SK-N-SH (cell line): ENCODE measurements around the gene SPACA6. TPM values are rescaled to one million over a fixed set of nuclear protein-coding genes. Genes with fewer than 3 reads are reported as not detected.
A peak's percentile ranks its signal among the peaks of the same experiment; 100 is the strongest.

Experiments
- CTCF ChIA-PET: fragments of 300-600, 350-600 bp; formaldehyde crosslinking; extraction: SDS; loops from one replicate; lab custom pipeline; 2021; lab: Yijun Ruan, JAX
- POLR2A ChIA-PET: fragments of 350-600 bp; sonication (Branson Sonifier 250); formaldehyde crosslinking; extraction: SDS; loops from one replicate; lab custom pipeline; 2020; ENCODE audit warnings: antibody characterized with exemption, inconsistent platforms; lab: Yijun Ruan, JAX
- DNase-seq: peaks from one replicate; pipeline ENCODE4 v3.0.0; 2012
- H2AFZ ChIP-seq: fragments of 200-600 bp; sonication (generic); 2 replicates; pipeline ENCODE4 v1.8.1; 2016; ENCODE audit warnings: antibody characterized with exemption, mild to moderate bottlenecking, low read depth
- H3F3A ChIP-seq: fragments of 200-600 bp; sonication (generic); replicated peaks from 2 replicates; pipeline ENCODE3; 2016; ENCODE audit warnings: antibody characterized with exemption, mild to moderate bottlenecking; ENCODE audit not compliant: insufficient read depth
- H3K27ac ChIP-seq, 2 experiments: fragments of 200-500 bp in 1 of 2; fragments of 200-600 bp in 1 of 2; sonication (Bioruptor generic) in 1 of 2; sonication (generic), shearing (Covaris generic) in 1 of 2; 2 replicates each; pipeline versions ENCODE4 v1.5.1 to v1.6.1; 2014 to 2016; ENCODE audit warnings: low read depth in 2 of 2, inconsistent platforms in 1 of 2, low read length in 1 of 2, mild to moderate bottlenecking in 1 of 2, mixed read lengths in 1 of 2
- H3K27me3 ChIP-seq: fragments of 200-600 bp; sonication (generic), shearing (Covaris generic); 2 replicates; pipeline ENCODE4 v1.6.1; 2016; ENCODE audit warnings: mixed run types; ENCODE audit not compliant: insufficient read depth
- H3K36me3 ChIP-seq, 2 experiments: fragments of 200-500 bp in 1 of 2; fragments of 200-600 bp in 1 of 2; sonication (Bioruptor generic) in 1 of 2; sonication (generic) in 1 of 2; replicated peaks in 1 of 2; 2 replicates each; pipeline versions ENCODE3 to v1.5.1; 2014 to 2016; ENCODE audit warnings: low read length in 1 of 2, mild to moderate bottlenecking in 1 of 2; ENCODE audit not compliant: insufficient read depth in 2 of 2, control insufficient read depth in 1 of 2
- H3K4me1 ChIP-seq, 2 experiments: fragments of 200-500 bp in 1 of 2; fragments of 200-600 bp in 1 of 2; sonication (Bioruptor generic) in 1 of 2; sonication (generic), shearing (Covaris generic) in 1 of 2; 2 replicates each; pipeline versions ENCODE4 v1.5.1 to v1.6.1; 2014 to 2016; ENCODE audit warnings: low read depth in 1 of 2, low read length in 1 of 2, mixed run types in 1 of 2; ENCODE audit not compliant: insufficient read depth in 2 of 2, control insufficient read depth in 1 of 2
- H3K4me2 ChIP-seq: fragments of 200-600 bp; sonication (generic), shearing (Covaris generic); 2 replicates; pipeline ENCODE4 v1.6.1; 2017; ENCODE audit warnings: mixed run types
- H3K4me3 ChIP-seq, 2 experiments: fragments of 200-500 bp in 1 of 2; fragments of 200-600 bp in 1 of 2; sonication (Bioruptor generic) in 1 of 2; sonication (generic), shearing (Covaris generic) in 1 of 2; 2 replicates each; pipeline versions ENCODE4 v1.5.1 to v1.8.1; 2014 to 2016; ENCODE audit warnings: low read depth in 2 of 2, inconsistent platforms in 1 of 2, low read length in 1 of 2, mild to moderate bottlenecking in 1 of 2, mixed read lengths in 1 of 2, moderate library complexity in 1 of 2
- H3K79me2 ChIP-seq: fragments of 200-600 bp; sonication (generic); 2 replicates; pipeline ENCODE4 v1.8.1; 2017; ENCODE audit warnings: mild to moderate bottlenecking; ENCODE audit not compliant: insufficient read depth
- H3K9ac ChIP-seq: fragments of 200-600 bp; sonication (generic); 2 replicates; pipeline ENCODE4 v1.6.1; 2017; ENCODE audit warnings: mixed run types
- H3K9me2 ChIP-seq: fragments of 200-600 bp; sonication (generic); 2 replicates; pipeline ENCODE4 v1.6.1; 2017; ENCODE audit warnings: mixed run types
- H3K9me3 ChIP-seq: fragments of 200-600 bp; sonication (generic); 2 replicates; pipeline ENCODE4 v1.6.1; 2017; ENCODE audit warnings: mixed run types, mild to moderate bottlenecking, moderate library complexity
- H4K20me1 ChIP-seq: fragments of 200-600 bp; sonication (generic); 2 replicates; pipeline ENCODE4 v1.6.1; 2017; ENCODE audit warnings: mild to moderate bottlenecking, mixed run types; ENCODE audit not compliant: insufficient read depth
- ELF1 ChIP-seq: IDR thresholded peaks from 2 replicates; pipeline ENCODE4 v1.4.0; 2012
- EP300 ChIP-seq, 2 experiments: IDR thresholded peaks; 2 replicates each; pipeline versions ENCODE4 v1.4.0 to v1.6.1; 2012; ENCODE audit warnings: borderline replicate concordance in 1 of 2, low read depth in 1 of 2, low read length in 1 of 2
- FOSL2 ChIP-seq: IDR thresholded peaks from 2 replicates; pipeline ENCODE4 v1.4.0; 2012; ENCODE audit warnings: low read depth, mild to moderate bottlenecking, moderate library complexity, borderline replicate concordance
- GABPA ChIP-seq: IDR thresholded peaks from 2 replicates; pipeline ENCODE4 v1.4.0; 2012; ENCODE audit warnings: low read depth, mild to moderate bottlenecking
- GATA2 ChIP-seq: sonication (generic); formaldehyde crosslinking; IDR thresholded peaks from 2 replicates; pipeline ENCODE4 v1.5.0; 2020; ENCODE audit warnings: mild to moderate bottlenecking, missing genetic modification reagents
- IRF3 ChIP-seq: fragments of 150-350 bp; IDR thresholded peaks from 2 replicates; pipeline ENCODE4 v1.6.1; 2016; ENCODE audit warnings: mild to moderate bottlenecking, low read depth, low read length
- JUND ChIP-seq: IDR thresholded peaks from 2 replicates; pipeline ENCODE4 v1.4.0; 2012
- MEF2A ChIP-seq: IDR thresholded peaks from 2 replicates; pipeline ENCODE4 v1.4.0; 2012; ENCODE audit warnings: low read depth, borderline replicate concordance
- MXI1 ChIP-seq: IDR thresholded peaks from 2 replicates; pipeline ENCODE4 v1.6.1; 2012; ENCODE audit warnings: mild to moderate bottlenecking, low read depth, low read length, improper control_type of control experiment
- SMC3 ChIP-seq: IDR thresholded peaks from 2 replicates; pipeline ENCODE4 v1.6.1; 2012; ENCODE audit warnings: low read depth, low read length, improper control_type of control experiment
- TCF12 ChIP-seq: IDR thresholded peaks from 2 replicates; pipeline ENCODE4 v1.4.0; 2012
- USF1 ChIP-seq: IDR thresholded peaks from 2 replicates; pipeline ENCODE4 v1.4.0; 2012; ENCODE audit warnings: low read depth, borderline replicate concordance
- USF2 ChIP-seq: fragments of 150-350 bp; IDR thresholded peaks from 2 replicates; pipeline ENCODE4 v1.6.1; 2017; ENCODE audit warnings: antibody characterized with exemption, low read length, low read depth, borderline replicate concordance
- YY1 ChIP-seq: IDR thresholded peaks from 2 replicates; pipeline ENCODE4 v1.4.0; 2012; ENCODE audit warnings: low read depth, mild to moderate bottlenecking
- ZBTB33 ChIP-seq: IDR thresholded peaks from 2 replicates; pipeline ENCODE4 v1.4.0; 2012; ENCODE audit warnings: low read depth, borderline replicate concordance
- WGBS: methylation state at CpG from one replicate; pipeline ENCODE4 v1.1.6; 2017; ENCODE audit warnings: low lambda C conversion rate; 5-methylcytosine and 5-hydroxymethylcytosine counted together
- polyA plus RNA-seq, 3 experiments: library from polyadenylated mRNA; depleted of rRNA; stranded (reverse); fragments of >200 nt; gene quantifications; 2 replicates each; pipeline ENCODE4 v1.2.3, GENCODE V29; 2012

Gene SPACA6
- polyA plus RNA-seq, 1 of the 3 experiments (the other 2 are of a cell fraction), result 15.8 TPM

- TF ChIP-seq USF2, result no peak
- TF ChIP-seq GABPA, result 0 out of 2 replicates have a peak, but pooled peaks have one; percentile 6
- peak; percentile 17; the same call in 1 of the 2 replicates for TF ChIP-seq TCF12
- TF ChIP-seq MEF2A, result no peak
- peak; percentile 43; the same call in 1 of the 2 replicates for TF ChIP-seq ZBTB33
These were observed 2.6 kb upstream of the SPACA6 start (continued) for GRCh38 chr19:51690454-51691073.

GRCh38 chr19:51691074-51691583, 2.0 kb upstream of the SPACA6 start:
- H3K27me3 ChIP-seq, result no peaks in the 10 kb centered on the region
- 7% methylated on average over 9 of the region's 9 CpGs for WGBS
- peak overlapping the region; percentile 95 to 96 for H3K27ac ChIP-seq
- POLR2A ChIA-PET, result no interaction called here
- TF ChIP-seq YY1 (no peak), USF2 (no peak), EP300 (IDR thresholded peaks at IDR 0.05; ENCODE audit: borderline replicate concordance in 1 of 2, low read depth in 1 of 2, low read length in 1 of 2) (no peak), FOSL2 (no peak), SMC3 (no peak), MEF2A (no peak), GATA2 (CRISPR knock-in tag) (no peak), IRF3 (no peak), USF1 (no peak), JUND (no peak), MXI1 (no peak), ELF1 (no peak), TCF12 (no peak)
- no peaks in the 10 kb centered on the region for H3K9me3 ChIP-seq
- peak overlapping the region; percentile 71 to 98 for H3K4me3 ChIP-seq
- H2AFZ ChIP-seq, result no peak overlapping the region
- peaks cover 94% of the 10 kb centered on the region for H3K79me2 ChIP-seq
- peaks cover 10 to 27% of the 10 kb centered on the region in 2 experiments for H3K36me3 ChIP-seq
- peak overlapping the region; percentile 97 for H3K9ac ChIP-seq
- peak overlapping the region; percentile 99 for H3K4me2 ChIP-seq
- H3K9me2 ChIP-seq, result no peaks in the 10 kb centered on the region
- peaks cover 5 to 19% of the 10 kb centered on the region in 2 experiments; a peak in 3 of 4 replicates for H3K4me1 ChIP-seq
- DNase-seq, result no peak
- peaks cover 19% of the 10 kb centered on the region for H3F3A ChIP-seq
- peaks cover 50% of the 10 kb centered on the region for H4K20me1 ChIP-seq
- CTCF ChIA-PET, result interaction anchor here (1.3 to 1.5 kb wide), 2 partner anchors 13 to 34 kb away, joined by 3 to 8 read pairs; no protein-coding TSS in a partner anchor
